ENCODE data around the gene ZNF610.

The ZNF610 gene

GRCh38 chr19:52398081-52398441, 62.0 kb downstream of the ZNF610 start:
- no peak for DNase-seq

- no peak for DNase-seq
Measured at GRCh38 chr19:52410276-52410675, 74.2 kb downstream of the ZNF610 start.

GRCh38 chr19:52415711-52416110, 79.7 kb downstream of the ZNF610 start:
- no peak for DNase-seq

All from NCI-H187 treated with DMSO at 0.1 percent for 48 hours (cell line).